SK-N-SH treated with all-trans-retinoic acid at 6 μM for 48 hours (cell line): ENCODE data around the gene SLC51A.
A peak's percentile ranks its signal among the peaks of the same experiment; 100 is the strongest.
"Not testable (repeated sequence)": the region's sequence is repeated elsewhere in the genome, so short reads cannot be mapped to it uniquely, and the experiment has no call there.

ENCODE experiments used
- ATAC-seq: fragments of 200-7000 bp; cut with Tn5 transposase; 3 replicates; pipeline ENCODE4 v1.9.1; 2020; ENCODE audit warnings: mild to moderate bottlenecking, moderate library complexity
- ARNTL ChIP-seq: fragments of 450-650 bp; formaldehyde crosslinking; IDR thresholded peaks from 2 replicates; pipeline ENCODE4 v1.5.0; 2020; ENCODE audit warnings: low read depth, mild to moderate bottlenecking, moderate library complexity, borderline replicate concordance
- BACH2 ChIP-seq: fragments of 250-450 bp; sonication (Bioruptor Pico); IDR thresholded peaks from 2 replicates; pipeline ENCODE4 v1.9.0; 2021; ENCODE audit warnings: mild to moderate bottlenecking, borderline replicate concordance
- CREB5 ChIP-seq: fragments of 250-450 bp; sonication (Bioruptor Pico); IDR thresholded peaks from 2 replicates; pipeline ENCODE4 v1.5.1; 2020; ENCODE audit warnings: low read depth, mild to moderate bottlenecking, moderate library complexity
- CSRNP3 ChIP-seq: fragments of 250-450 bp; sonication (Bioruptor Pico); IDR thresholded peaks from 2 replicates; pipeline ENCODE4 v1.5.1; 2021; ENCODE audit warnings: mild to moderate bottlenecking, moderate library complexity
- ESRRG ChIP-seq: fragments of 250-450 bp; sonication (Bioruptor Pico); IDR thresholded peaks from 2 replicates; pipeline ENCODE4 v1.6.1; 2021; ENCODE audit warnings: mild to moderate bottlenecking
- ISL1 ChIP-seq: fragments of 250-450 bp; sonication (Bioruptor Pico); IDR thresholded peaks from 2 replicates; pipeline ENCODE4 v2.1.2; 2022; ENCODE audit warnings: mild to moderate bottlenecking, moderate library complexity
- PATZ1 ChIP-seq: fragments of 250-450 bp; sonication (Bioruptor Pico); IDR thresholded peaks from 2 replicates; pipeline ENCODE4 v1.8.0; 2020; ENCODE audit warnings: mild to moderate bottlenecking, moderate library complexity, borderline replicate concordance
- POU6F1 ChIP-seq: fragments of 250-450 bp; sonication (Bioruptor Pico); IDR thresholded peaks from 2 replicates; pipeline ENCODE4 v1.8.0; 2021; ENCODE audit warnings: low read depth, mild to moderate bottlenecking, moderate library complexity, borderline replicate concordance
- PPARA ChIP-seq: fragments of 250-450 bp; sonication (Bioruptor Pico); IDR thresholded peaks from 2 replicates; pipeline ENCODE4 v1.5.0; 2020; ENCODE audit warnings: mild to moderate bottlenecking, borderline replicate concordance
- RARB ChIP-seq: fragments of 250-450 bp; sonication (Bioruptor Pico); IDR thresholded peaks from 2 replicates; pipeline ENCODE4 v1.8.0; 2021; ENCODE audit warnings: mild to moderate bottlenecking, moderate library complexity
- SNAI2 ChIP-seq: fragments of 250-450 bp; sonication (Bioruptor Pico); IDR thresholded peaks from 2 replicates; pipeline ENCODE4 v1.5.0; 2020; ENCODE audit warnings: mild to moderate bottlenecking, moderate library complexity
- TCF4 ChIP-seq: fragments of 250-450 bp; sonication (Bioruptor Pico); IDR thresholded peaks from 2 replicates; pipeline ENCODE4 v1.8.0; 2021; ENCODE audit warnings: mild to moderate bottlenecking, moderate library complexity, borderline replicate concordance
- ZFP3 ChIP-seq: fragments of 250-450 bp; sonication (Bioruptor Pico); IDR thresholded peaks from 2 replicates; pipeline ENCODE4 v1.5.0; 2020; ENCODE audit warnings: mild to moderate bottlenecking, moderate library complexity
- ZFP30 ChIP-seq: fragments of 450-650 bp; formaldehyde crosslinking; IDR thresholded peaks from 2 replicates; pipeline ENCODE4 v1.5.0; 2022; ENCODE audit warnings: mild to moderate bottlenecking, moderate library complexity
- ZNF565 ChIP-seq: fragments of 450-650 bp; formaldehyde crosslinking; conservative IDR thresholded peaks from 2 replicates; pipeline ENCODE4 v1.5.0; 2020; ENCODE audit warnings: low read depth, mild to moderate bottlenecking, moderate library complexity
- ZNF70 ChIP-seq: fragments of 450-650 bp; formaldehyde crosslinking; IDR thresholded peaks from 2 replicates; pipeline ENCODE4 v1.5.0; 2020; ENCODE audit warnings: mild to moderate bottlenecking, moderate library complexity
- ZNF8 ChIP-seq: fragments of 450-650 bp; formaldehyde crosslinking; IDR thresholded peaks from 2 replicates; pipeline ENCODE4 v1.5.0; 2020; ENCODE audit warnings: mild to moderate bottlenecking, moderate library complexity

The SLC51A gene

GRCh38 chr3:196198081-196198675 is 18.2 kb upstream of the SLC51A start:
- TF ChIP-seq ZFP30 (CRISPR knock-in tag) (no peak), ZFP3 (CRISPR knock-in tag) (no peak), ARNTL (CRISPR knock-in tag) (no peak), PPARA (CRISPR knock-in tag) (no peak), ESRRG (CRISPR knock-in tag) (no peak), ZNF70 (CRISPR knock-in tag) (no peak), TCF4 (CRISPR knock-in tag) (no peak), BACH2 (CRISPR knock-in tag) (no peak), PATZ1 (CRISPR knock-in tag) (no peak), ZNF8 (no peak), ISL1 (CRISPR knock-in tag) (no peak), CSRNP3 (CRISPR knock-in tag) (no peak), RARB (CRISPR knock-in tag) (no peak)
- no peak for ATAC-seq

GRCh38 chr3:196198771-196199753 is 17.3 kb upstream of the SLC51A start:
- ATAC-seq, result peak; percentile 34; the same call in 2 of the 3 replicates
- TF ChIP-seq ZFP30 (CRISPR knock-in tag) (no peak), PATZ1 (CRISPR knock-in tag) (no peak)

- no peak for TF ChIP-seq PPARA (CRISPR knock-in tag)
- TF ChIP-seq ZNF565 (CRISPR knock-in tag), result no peak
- no peak for ATAC-seq
Observed at GRCh38 chr3:196202516-196202970, 13.8 kb upstream of the SLC51A start.

- no peak for ATAC-seq
- TF ChIP-seq BACH2 (CRISPR knock-in tag) (no peak), POU6F1 (no peak), CSRNP3 (CRISPR knock-in tag) (no peak), ZNF70 (CRISPR knock-in tag) (no peak), PATZ1 (CRISPR knock-in tag) (no peak), CREB5 (no peak), ISL1 (CRISPR knock-in tag) (no peak), SNAI2 (CRISPR knock-in tag) (no peak), ARNTL (CRISPR knock-in tag) (no peak)
Observed at GRCh38 chr3:196203846-196204245, 12.5 kb upstream of the SLC51A start.

GRCh38 chr3:196205442-196206205 is 10.7 kb upstream of the SLC51A start:
- ATAC-seq, result not testable (repeated sequence)
